Kidney epithelial cell (primary cell): ENCODE results near the gene CDK1. TPM values are rescaled to one million over a fixed set of nuclear protein-coding genes. Genes with fewer than 3 reads are reported as not detected.
"Not testable (repeated sequence)": the region's sequence is repeated elsewhere in the genome, so short reads cannot be mapped to it uniquely, and the experiment has no call there.

Experiments
- DNase-seq: peaks from one replicate; pipeline ENCODE4 v3.0.0-alpha.2; 2010; ENCODE audit warnings: low read depth
- H3K27me3 ChIP-seq: 2 replicates; pipeline ENCODE4 v1.6.0; 2011; ENCODE audit warnings: low read length; ENCODE audit not compliant: control insufficient read depth, insufficient read depth
- H3K36me3 ChIP-seq: 2 replicates; pipeline ENCODE4 v1.5.1; 2011; ENCODE audit warnings: low read length; ENCODE audit not compliant: control insufficient read depth, insufficient read depth
- H3K4me3 ChIP-seq: 2 replicates; pipeline ENCODE4 v1.5.1; 2011; ENCODE audit warnings: low read depth, mild to moderate bottlenecking, control low read depth, low read length
- CTCF ChIP-seq: IDR thresholded peaks from 2 replicates; pipeline ENCODE4 v1.5.1; 2011; ENCODE audit warnings: mild to moderate bottlenecking, moderate library complexity, low read length, control low read depth, inconsistent platforms; ENCODE audit not compliant: insufficient read depth, poor library complexity, severe bottlenecking
- total RNA-seq: library from RNA; depleted of rRNA; stranded (reverse); fragments of >200 nt; gene quantifications from 2 replicates; pipeline ENCODE4 v1.2.3, GENCODE V29; 2015

The CDK1 gene
- total RNA-seq, 1 donor from 2014 or later = 16.2 TPM

DNA sequence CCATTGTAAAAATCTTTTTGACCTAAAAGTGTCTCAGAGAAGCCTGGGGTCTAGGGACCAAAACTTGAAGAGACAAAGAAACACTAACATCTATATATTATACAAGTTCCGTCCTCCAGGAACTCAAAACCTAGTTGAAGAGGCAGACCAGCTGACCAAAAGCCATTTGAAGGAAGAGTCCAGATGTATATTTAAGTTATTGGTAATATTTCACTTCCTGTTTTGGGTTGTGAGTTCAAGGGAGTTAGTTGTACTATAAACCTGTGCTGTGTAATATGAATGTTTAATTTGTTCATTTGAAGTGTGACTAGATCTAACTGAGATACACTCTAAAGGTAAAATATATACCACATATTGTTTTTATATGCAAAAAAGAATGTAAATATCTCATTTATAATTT is 45.0 kb downstream of the CDK1 start:
- Histone ChIP-seq H3K27me3 (no peaks in the 10 kb centered on the region), H3K4me3 (no peak overlapping the region), H3K36me3 (no peaks in the 10 kb centered on the region)
- no peak for TF ChIP-seq CTCF
- no peak for DNase-seq

GRCh38 chr10:60825520-60825919 is 47.2 kb downstream of the CDK1 start:
- Histone ChIP-seq H3K36me3 (no peaks in the 10 kb centered on the region), H3K4me3 (no peak overlapping the region), H3K27me3 (no peaks in the 10 kb centered on the region)
- no peak for TF ChIP-seq CTCF
- DNase-seq = no peak

DNA sequence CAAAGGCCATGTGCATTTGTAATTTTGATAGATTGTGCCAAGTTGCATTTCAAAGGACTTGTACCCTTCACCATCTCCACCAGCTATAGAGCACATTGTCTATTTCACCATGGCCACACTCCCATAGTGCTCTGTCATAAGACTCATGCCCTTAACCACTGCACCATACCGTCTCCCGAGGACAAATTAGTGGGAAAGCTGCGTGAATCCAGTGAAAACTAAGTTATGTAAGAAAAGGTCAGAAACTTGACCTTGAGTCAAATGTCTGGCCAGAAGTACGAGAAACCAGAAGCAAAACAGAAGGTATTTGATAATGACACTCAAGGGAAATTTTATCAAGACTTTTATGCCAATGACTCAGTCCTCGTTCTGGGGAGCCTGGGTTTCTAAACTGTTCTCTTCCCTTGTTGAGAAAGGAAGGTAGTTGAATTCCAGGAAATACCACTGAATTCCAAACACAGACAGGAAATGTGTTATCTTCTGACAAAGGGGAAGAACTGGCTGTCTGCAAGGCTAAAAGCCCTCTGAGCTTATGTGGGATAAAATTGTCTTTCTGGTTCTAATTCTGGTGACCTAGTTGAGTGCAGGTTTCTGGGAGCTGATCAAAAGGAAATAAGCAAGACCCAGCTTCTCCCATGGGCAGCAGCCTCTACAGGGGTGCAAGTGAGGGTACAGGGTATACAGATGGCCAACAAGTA is 49.7 kb downstream of the CDK1 start:
- no peak overlapping the region for H3K4me3 ChIP-seq
- TF ChIP-seq CTCF = no peak
- no peaks in the 10 kb centered on the region for H3K27me3 ChIP-seq
- H3K36me3 ChIP-seq = no peaks in the 10 kb centered on the region
- DNase-seq = no peak

DNA sequence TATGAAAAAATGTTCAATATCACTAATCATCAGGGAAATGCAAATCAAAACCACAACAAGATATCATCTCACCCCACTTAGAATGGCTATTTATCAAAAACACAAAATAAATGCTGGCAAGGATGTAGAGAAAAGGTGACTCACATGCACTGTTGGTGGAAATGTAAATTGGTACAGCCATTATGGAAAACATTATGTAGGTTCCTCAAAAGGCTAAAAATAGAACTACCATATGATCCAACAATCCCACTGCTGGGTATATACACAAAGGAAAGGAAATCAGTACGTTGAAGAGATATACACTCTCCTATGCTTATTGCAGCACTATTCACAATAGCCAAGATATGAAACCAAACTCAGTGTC is 50.2 kb downstream of the CDK1 start:
- H3K27me3 ChIP-seq = no peaks in the 10 kb centered on the region
- no peak overlapping the region for H3K4me3 ChIP-seq
- no peaks in the 10 kb centered on the region for H3K36me3 ChIP-seq
- no peak for DNase-seq
- no peak for TF ChIP-seq CTCF

DNA sequence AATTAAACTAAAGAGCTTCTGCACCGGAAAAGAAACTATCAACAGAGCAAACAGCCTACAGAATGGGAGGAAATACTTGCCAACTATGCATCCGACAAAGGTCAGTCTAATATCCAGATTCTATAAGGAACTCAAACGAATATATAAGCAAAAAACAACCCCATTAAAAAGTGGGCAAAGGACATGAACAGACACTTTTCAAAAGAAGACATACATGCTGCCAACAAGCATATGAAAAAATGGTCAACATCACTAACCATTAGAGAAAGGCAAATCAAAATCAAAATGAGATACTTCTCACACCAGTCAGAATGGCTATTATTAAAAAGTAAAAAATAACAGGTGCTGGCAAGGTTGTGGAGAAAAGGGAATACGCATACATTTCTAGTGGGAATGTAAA is 53.9 kb downstream of the CDK1 start:
- not testable (repeated sequence) for H3K36me3 ChIP-seq, H3K4me3 ChIP-seq, H3K27me3 ChIP-seq, DNase-seq

DNA sequence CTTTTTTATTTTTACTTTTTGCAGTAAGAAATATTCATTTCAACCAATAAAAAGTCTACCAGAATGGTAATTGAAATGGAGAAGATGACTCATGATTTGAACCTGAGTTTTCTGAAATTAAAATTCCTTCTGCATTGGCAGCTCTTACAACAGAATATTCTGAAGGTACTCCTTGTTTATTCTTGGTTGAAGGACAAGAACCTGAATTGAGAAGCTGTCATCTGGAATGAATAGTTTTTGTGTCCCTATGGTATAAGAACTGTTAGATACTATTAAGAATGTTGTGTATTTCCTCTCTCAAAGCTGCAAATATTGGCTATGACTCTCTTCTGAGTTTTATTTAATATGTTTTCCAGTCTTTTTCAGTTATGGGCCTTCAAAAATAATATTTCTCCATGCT is 56.1 kb downstream of the CDK1 start:
- no peaks in the 10 kb centered on the region for H3K36me3 ChIP-seq
- DNase-seq = no peak
- TF ChIP-seq CTCF = no peak
- H3K27me3 ChIP-seq = no peaks in the 10 kb centered on the region
- H3K4me3 ChIP-seq = no peak overlapping the region
